Activated naive CD8-positive, alpha-beta T cell (primary cell): ENCODE data around the gene AATK.
A peak's percentile ranks its signal among the peaks of the same experiment; 100 is the strongest.

Source experiments
- H3K27ac Mint-ChIP-seq: one replicate; pipeline ENCODE4 v1.8.0; 2021; ENCODE audit warnings: mixed read lengths
- H3K27me3 Mint-ChIP-seq: one replicate; pipeline ENCODE4 v1.8.0; 2021; ENCODE audit warnings: mixed read lengths
- H3K36me3 Mint-ChIP-seq: one replicate; pipeline ENCODE4 v1.8.0; 2021; ENCODE audit warnings: mixed read lengths
- H3K4me1 Mint-ChIP-seq: one replicate; pipeline ENCODE4 v1.8.0; 2021; ENCODE audit warnings: low read depth, mixed read lengths
- H3K4me3 Mint-ChIP-seq: one replicate; pipeline ENCODE4 v1.8.0; 2021; ENCODE audit warnings: mild to moderate bottlenecking, mixed read lengths
- H3K9me3 Mint-ChIP-seq: one replicate; pipeline ENCODE4 v1.8.0; 2021; ENCODE audit warnings: low read depth, mixed read lengths

Gene AATK

GRCh38 chr17:81164371-81165245, 1.4 kb downstream of the AATK start:
- Mint-ChIP-seq H3K9me3 (no peaks in the 10 kb centered on the region), H3K36me3 (no peaks in the 10 kb centered on the region), H3K27ac (no peak overlapping the region), H3K27me3 (peaks cover 5% of the 10 kb centered on the region), H3K4me3 (peak overlapping the region; percentile 47), H3K4me1 (peaks cover 3% of the 10 kb centered on the region)

GRCh38 chr17:81163703-81164370, 2.2 kb downstream of the AATK start:
- Mint-ChIP-seq H3K4me3 (no peak overlapping the region), H3K4me1 (peaks cover 3% of the 10 kb centered on the region), H3K9me3 (no peaks in the 10 kb centered on the region), H3K27me3 (peaks cover 5% of the 10 kb centered on the region), H3K36me3 (no peaks in the 10 kb centered on the region), H3K27ac (no peak overlapping the region)

- H3K27me3 Mint-ChIP-seq = peaks cover 5% of the 10 kb centered on the region
- no peak overlapping the region for H3K4me3 Mint-ChIP-seq
- H3K27ac Mint-ChIP-seq = no peak overlapping the region
- H3K9me3 Mint-ChIP-seq = no peaks in the 10 kb centered on the region
- peaks cover 3% of the 10 kb centered on the region for H3K4me1 Mint-ChIP-seq
- no peaks in the 10 kb centered on the region for H3K36me3 Mint-ChIP-seq
Measured at GRCh38 chr17:81163051-81163695, 2.8 kb downstream of the AATK start.

- peaks cover 3% of the 10 kb centered on the region for H3K4me1 Mint-ChIP-seq
- H3K27me3 Mint-ChIP-seq = peaks cover 5% of the 10 kb centered on the region
- no peak overlapping the region for H3K4me3 Mint-ChIP-seq
- no peaks in the 10 kb centered on the region for H3K36me3 Mint-ChIP-seq
- no peak overlapping the region for H3K27ac Mint-ChIP-seq
- H3K9me3 Mint-ChIP-seq = no peaks in the 10 kb centered on the region
Measured at GRCh38 chr17:81162491-81162890, 3.5 kb downstream of the AATK start.

GRCh38 chr17:81161972-81162371, 4.0 kb downstream of the AATK start:
- Mint-ChIP-seq H3K27ac (no peak overlapping the region), H3K4me3 (no peak overlapping the region), H3K4me1 (peaks cover 1% of the 10 kb centered on the region), H3K9me3 (no peaks in the 10 kb centered on the region), H3K27me3 (peaks cover 5% of the 10 kb centered on the region), H3K36me3 (no peaks in the 10 kb centered on the region)

GRCh38 chr17:81161536-81161935, 4.5 kb downstream of the AATK start:
- Mint-ChIP-seq H3K9me3 (no peaks in the 10 kb centered on the region), H3K27me3 (peaks cover 5% of the 10 kb centered on the region), H3K27ac (no peak overlapping the region), H3K4me1 (peaks cover 1% of the 10 kb centered on the region), H3K4me3 (no peak overlapping the region), H3K36me3 (no peaks in the 10 kb centered on the region)

- H3K9me3 Mint-ChIP-seq = no peaks in the 10 kb centered on the region
- no peaks in the 10 kb centered on the region for H3K36me3 Mint-ChIP-seq
- H3K27ac Mint-ChIP-seq = no peak overlapping the region
- H3K4me1 Mint-ChIP-seq = peaks cover 1% of the 10 kb centered on the region
- no peak overlapping the region for H3K4me3 Mint-ChIP-seq
- peaks cover 5% of the 10 kb centered on the region for H3K27me3 Mint-ChIP-seq
Measured at GRCh38 chr17:81160747-81161453, 5.1 kb downstream of the AATK start.

GRCh38 chr17:81160306-81160705, 5.7 kb downstream of the AATK start:
- Mint-ChIP-seq H3K4me1 (peaks cover 1% of the 10 kb centered on the region), H3K27me3 (peaks cover 5% of the 10 kb centered on the region), H3K4me3 (no peak overlapping the region), H3K9me3 (no peaks in the 10 kb centered on the region), H3K36me3 (no peaks in the 10 kb centered on the region), H3K27ac (no peak overlapping the region)

- H3K27ac Mint-ChIP-seq = no peak overlapping the region
- no peak overlapping the region for H3K4me3 Mint-ChIP-seq
- peaks cover 1% of the 10 kb centered on the region for H3K4me1 Mint-ChIP-seq
- no peaks in the 10 kb centered on the region for H3K36me3 Mint-ChIP-seq
- H3K9me3 Mint-ChIP-seq = no peaks in the 10 kb centered on the region
- peaks cover 5% of the 10 kb centered on the region for H3K27me3 Mint-ChIP-seq
Measured at GRCh38 chr17:81159611-81160265, 6.3 kb downstream of the AATK start.

GRCh38 chr17:81158688-81159590, 7.1 kb downstream of the AATK start:
- Mint-ChIP-seq H3K36me3 (no peaks in the 10 kb centered on the region), H3K9me3 (no peaks in the 10 kb centered on the region), H3K4me3 (no peak overlapping the region), H3K27ac (no peak overlapping the region), H3K4me1 (peaks cover 1% of the 10 kb centered on the region), H3K27me3 (peaks cover 5% of the 10 kb centered on the region)

- no peak overlapping the region for H3K4me3 Mint-ChIP-seq
- H3K27me3 Mint-ChIP-seq = peaks cover 5% of the 10 kb centered on the region
- no peaks in the 10 kb centered on the region for H3K9me3 Mint-ChIP-seq
- H3K27ac Mint-ChIP-seq = no peak overlapping the region
- H3K4me1 Mint-ChIP-seq = peaks cover 1% of the 10 kb centered on the region
- no peaks in the 10 kb centered on the region for H3K36me3 Mint-ChIP-seq
Measured at GRCh38 chr17:81157848-81158687, 8.0 kb downstream of the AATK start.

GRCh38 chr17:81156866-81157805, 8.9 kb downstream of the AATK start:
- Mint-ChIP-seq H3K27me3 (peaks cover 5% of the 10 kb centered on the region), H3K36me3 (no peaks in the 10 kb centered on the region), H3K4me3 (no peak overlapping the region), H3K4me1 (peaks cover 1% of the 10 kb centered on the region), H3K9me3 (no peaks in the 10 kb centered on the region), H3K27ac (no peak overlapping the region)
